Measurements from ENCODE around the gene SLC9A8.
"Not testable (repeated sequence)": the region's sequence is repeated elsewhere in the genome, so short reads cannot be mapped to it uniquely, and the experiment has no call there.

SLC9A8 gene

DNA sequence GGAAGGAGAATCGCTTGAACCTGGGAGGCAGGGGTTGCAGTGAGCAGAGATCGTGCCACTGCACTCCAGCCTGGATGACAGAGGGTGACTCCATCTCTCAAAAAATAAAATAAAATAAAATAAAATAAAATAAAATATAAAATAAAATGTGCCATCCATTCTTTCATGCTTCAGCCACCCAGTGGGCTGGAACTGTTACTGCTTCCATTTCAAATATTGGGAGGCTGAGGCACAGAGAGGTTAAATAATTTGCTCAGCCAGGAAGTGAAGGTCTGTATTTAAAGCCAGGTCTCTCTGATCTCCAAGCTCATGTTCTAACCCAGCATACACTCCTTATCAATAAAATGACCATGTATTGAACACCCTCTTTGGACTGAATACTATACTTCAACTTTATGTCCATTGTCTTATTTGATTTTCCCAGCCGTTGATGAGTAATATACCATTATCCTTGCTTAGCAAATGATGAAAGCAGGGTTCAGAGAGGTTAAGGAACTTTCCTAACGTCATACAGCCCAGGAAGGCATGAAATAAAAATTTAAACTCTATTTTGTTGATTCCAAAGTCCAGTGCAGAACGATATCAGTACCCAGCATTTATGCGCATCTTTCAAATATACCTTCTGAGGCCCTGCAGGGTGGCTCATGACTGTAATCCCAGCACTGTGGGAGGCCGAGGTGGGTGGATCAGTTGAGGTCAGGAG, 25.8 kb upstream of the SLC9A8 start:
- DNase-seq, result no peak

- DNase-seq, result no peak
Observed at GRCh38 chr20:49787371-49788357, 25.0 kb upstream of the SLC9A8 start.

GRCh38 chr20:49790077-49790798, 22.4 kb upstream of the SLC9A8 start:
- no peak for DNase-seq

DNA sequence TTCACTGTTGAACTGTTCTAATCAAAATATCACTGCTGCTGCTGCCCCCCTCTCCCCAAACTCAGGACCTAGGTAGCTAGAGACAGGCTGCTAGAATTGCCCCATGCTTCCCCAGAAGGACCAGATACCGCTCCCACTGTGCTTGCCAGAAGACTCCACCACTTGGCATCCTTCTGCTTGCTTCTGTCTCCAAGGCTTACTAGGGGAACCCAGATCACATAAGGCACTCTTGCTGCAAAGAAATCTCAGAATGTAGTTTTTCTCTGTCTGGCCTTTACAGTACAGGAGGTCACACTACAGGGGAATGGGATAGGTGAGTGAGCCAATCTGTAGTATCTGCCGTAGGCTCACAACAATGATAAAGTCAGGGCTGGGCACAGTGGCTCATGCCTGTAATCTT, 21.5 kb upstream of the SLC9A8 start:
- DNase-seq, result no peak

GRCh38 chr20:49792006-49792405, 20.6 kb upstream of the SLC9A8 start:
- no peak for DNase-seq

DNA sequence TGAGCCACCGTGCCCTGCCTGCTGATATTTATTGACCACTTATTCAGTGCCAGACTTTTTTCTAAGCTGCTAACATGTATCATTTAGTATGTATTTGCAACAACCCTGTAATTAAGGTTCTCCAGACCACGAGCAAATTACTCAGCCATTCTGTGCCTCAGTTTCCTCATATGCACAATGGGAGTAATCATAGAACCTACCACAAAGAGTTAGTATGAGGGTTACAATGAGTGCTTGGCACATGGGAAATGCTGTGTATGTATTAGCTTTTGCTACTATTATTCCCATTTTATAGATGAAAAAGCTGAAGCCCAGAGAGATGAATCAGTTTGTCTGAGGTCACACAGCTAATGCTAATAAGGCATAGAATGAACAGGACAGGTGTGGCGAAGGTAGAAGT, 20.0 kb upstream of the SLC9A8 start:
- DNase-seq, result no peak

- no peak for DNase-seq
Observed at GRCh38 chr20:49794336-49795134, 18.1 kb upstream of the SLC9A8 start.

GRCh38 chr20:49795135-49795424, 17.5 kb upstream of the SLC9A8 start:
- DNase-seq, result no peak

DNA sequence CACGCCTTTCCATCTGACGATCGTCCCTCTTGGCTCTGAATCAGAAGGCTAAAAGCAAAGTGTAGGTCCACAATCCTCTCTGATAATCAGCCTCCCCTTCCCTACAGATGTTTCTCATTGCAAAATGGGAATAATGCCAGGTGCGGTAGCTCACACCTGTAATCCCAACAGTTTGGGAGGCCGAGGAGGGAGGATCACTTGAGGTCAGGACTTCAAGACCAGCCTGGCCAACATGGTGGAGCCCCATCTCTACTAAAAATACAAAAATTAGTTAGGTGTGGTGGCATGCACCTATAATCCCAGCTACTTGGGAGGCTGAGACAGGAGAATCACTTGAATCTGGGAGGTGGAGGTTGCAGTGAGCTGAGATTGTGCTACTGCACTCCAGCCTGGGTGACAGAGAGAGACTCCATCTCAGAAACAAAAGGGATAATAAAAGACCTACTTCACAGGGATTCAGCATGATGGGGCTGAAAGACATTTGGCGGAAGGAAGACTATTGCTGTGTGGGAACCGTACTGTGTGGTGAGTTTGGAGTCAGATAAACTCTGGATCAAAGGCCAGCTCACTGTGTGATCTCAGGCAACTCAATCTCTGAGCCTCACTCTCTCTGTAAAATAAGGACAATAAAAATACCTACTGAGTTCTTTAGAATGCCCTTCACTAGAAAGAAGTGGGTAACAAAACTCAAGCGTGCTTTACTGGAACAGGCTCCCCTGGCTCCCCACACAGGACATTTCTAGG, 15.9 kb upstream of the SLC9A8 start:
- no peak for DNase-seq

DNA sequence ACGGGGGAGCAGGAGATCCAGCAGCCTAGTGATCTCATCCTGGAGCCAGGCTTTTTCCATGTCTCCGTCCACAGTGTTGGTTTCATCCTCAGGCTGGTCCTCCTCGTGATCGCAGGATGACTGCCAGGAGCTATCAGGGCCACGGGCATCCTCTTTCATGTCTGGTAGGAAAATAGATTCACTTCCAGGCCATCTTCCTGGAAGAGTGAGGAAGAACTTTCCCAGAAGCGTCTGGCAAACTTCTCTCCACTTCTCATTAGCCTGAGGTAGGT, 15.3 kb upstream of the SLC9A8 start:
- no peak for DNase-seq

DNA sequence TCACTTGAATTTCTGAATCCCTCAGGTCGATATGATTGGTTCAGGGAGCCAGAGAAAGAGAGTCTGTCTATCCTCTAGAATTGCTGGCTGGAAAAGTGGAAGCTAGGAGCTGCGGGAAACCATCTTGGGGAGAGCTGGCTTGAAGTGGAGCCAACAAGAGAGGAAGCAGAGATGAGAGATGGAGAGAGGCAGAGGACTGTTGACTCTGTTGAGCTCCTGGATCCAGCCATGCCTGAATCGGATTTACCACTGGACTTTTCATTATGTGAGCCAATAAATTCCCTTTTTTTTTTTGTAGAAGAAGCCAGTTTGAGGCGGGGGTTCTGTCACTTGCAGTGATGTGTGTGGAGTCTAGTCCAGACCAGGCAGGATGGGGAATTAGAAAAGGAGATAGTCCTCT, 13.9 kb upstream of the SLC9A8 start:
- no peak for DNase-seq

- DNase-seq, result no peak
Observed at GRCh38 chr20:49799698-49800097, 12.9 kb upstream of the SLC9A8 start.

DNA sequence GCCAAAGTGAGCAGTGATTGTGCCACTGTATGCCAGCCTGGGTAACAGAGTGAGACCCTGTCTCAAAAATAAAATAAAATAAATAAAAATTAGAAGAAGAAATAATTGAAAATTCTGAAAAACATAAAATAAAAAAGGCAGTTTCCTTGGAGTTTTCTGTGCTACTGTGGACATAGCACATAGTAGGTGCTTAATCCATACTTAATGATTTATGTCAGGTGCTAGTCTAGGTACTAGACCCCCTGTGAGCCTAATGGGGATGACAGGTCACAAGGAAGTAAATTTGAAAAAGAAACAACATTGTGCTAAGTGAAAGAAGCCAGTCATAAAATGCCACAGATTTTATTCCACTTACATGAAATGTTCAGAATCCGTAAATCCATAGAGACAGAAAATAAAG, 9.2 kb upstream of the SLC9A8 start:
- DNase-seq, result no peak

DNA sequence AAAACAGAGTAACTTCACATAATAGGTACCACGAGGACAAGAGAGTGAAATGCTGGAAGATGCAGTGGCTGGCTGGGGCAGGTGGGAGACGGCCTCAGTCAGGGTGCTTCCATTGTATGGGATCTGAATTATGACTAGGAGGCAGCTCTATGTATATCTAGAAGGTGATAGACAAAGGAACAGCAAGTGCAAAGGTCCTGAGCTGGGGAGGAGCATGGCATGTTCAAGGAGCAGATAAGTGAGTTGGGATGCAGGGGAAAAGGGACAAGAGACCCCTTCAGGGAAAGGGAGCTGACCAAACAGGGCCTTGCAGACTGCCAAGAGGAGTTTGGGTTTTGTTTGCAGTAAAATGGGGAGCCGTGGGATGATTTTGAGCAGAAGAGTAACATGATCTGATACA, 8.3 kb upstream of the SLC9A8 start:
- DNase-seq, result no peak

- not testable (repeated sequence) for DNase-seq
Observed at GRCh38 chr20:49805224-49805876, 7.3 kb upstream of the SLC9A8 start.

- DNase-seq, result no peak
Observed at GRCh38 chr20:49808753-49809152, 3.9 kb upstream of the SLC9A8 start.

DNA sequence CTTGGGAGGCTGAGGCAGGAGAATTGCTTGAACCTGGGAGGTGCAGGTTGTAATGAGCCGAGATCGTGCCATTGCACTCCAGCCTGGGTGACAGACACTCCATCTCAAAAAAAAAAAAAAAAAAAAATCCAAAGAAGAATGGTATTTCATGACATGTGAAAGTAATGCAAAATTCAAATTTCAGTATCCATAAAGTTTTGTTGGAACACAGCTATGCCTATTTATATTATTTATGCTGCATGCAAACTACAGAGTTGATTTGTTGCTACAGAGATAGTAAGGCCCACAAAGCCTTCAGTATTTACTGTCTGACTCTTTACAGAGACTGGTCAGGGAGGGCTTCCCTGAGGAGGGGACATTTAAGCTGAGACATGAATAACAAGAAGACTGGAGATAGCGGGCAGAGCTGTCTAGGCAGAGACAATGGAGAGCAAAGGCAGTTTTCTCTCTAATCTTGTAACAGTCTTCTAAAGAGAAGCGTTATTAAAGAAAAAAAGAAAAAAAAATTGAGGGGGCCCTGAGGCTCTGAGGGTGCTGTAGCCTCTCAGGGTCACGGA, 2.7 kb upstream of the SLC9A8 start:
- DNase-seq, result no peak

GRCh38 chr20:49810491-49811190, 2.0 kb upstream of the SLC9A8 start:
- DNase-seq, result no peak

DNA sequence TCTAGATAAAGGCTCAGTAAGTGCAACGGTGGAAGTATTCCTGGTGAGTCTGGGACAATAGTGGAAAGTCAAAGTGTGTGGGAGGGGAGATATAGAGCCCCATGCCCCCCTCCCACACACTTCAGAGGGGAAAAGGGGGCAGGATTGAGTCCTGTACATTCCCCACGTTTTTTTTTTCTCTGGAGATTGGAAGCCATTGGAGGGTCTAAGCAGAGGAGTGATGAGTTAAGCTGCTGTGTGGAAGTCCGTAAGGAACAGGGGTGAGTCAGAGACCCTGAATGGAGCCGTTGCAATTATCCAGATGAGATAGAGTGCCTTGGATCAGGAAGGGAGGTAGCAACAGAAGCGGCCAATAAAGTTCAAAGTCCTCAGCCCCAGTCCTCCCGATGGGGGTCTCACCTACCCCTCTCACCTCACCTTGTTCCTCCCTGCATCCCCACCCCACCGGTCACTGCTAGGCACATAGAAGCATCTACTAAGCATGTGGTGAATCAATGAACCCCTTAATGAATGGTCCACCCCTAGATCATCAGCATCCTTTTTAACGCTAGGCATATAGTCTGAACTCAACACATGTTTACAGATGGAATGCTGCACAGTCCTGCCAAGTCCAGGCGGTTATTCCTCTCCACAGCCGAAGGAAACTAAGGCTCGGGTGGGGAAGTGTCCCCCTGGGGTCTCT, 662 bp upstream of the SLC9A8 start:
- no peak for DNase-seq

GRCh38 chr20:49813305-49813974, 812 bp downstream of the SLC9A8 start:
- DNase-seq, result no peak

Data from NCI-H524 treated with DMSO at 0.1 percent for 48 hours (cell line).